PC-9 (cell line): ENCODE data around the gene F11.

Experiments used
- CTCF ChIP-seq: fragments of 200-600 bp; sonication (generic); conservative IDR thresholded peaks from 2 replicates; pipeline ENCODE4 v1.6.1; 2017; ENCODE audit warnings: mixed run types, antibody characterized with exemption, mild to moderate bottlenecking, moderate library complexity
- EZH2 ChIP-seq: fragments of 200-600 bp; sonication (generic); IDR thresholded peaks from 2 replicates; pipeline ENCODE4 v1.8.0; 2017; ENCODE audit warnings: antibody characterized with exemption, low read depth

GRCh38 chr4:186225848-186226247 lies 40.1 kb upstream of the F11 start:
- TF ChIP-seq CTCF, result no peak
- TF ChIP-seq EZH2, result no peak
